ENCODE measurements around the gene BAZ1B. TPM values are rescaled to one million over a fixed set of nuclear protein-coding genes. Genes with fewer than 3 reads are reported as not detected.

Gene BAZ1B
- total RNA-seq, 1 donor from 2014 or later: 85.8 TPM

GRCh38 chr7:73509463-73509862 is 12.6 kb downstream of the BAZ1B start:
- Mint-ChIP-seq H3K4me1 (no peaks in the 10 kb centered on the region), H3K4me3 (no peak overlapping the region), H3K36me3 (peaks cover 36% of the 10 kb centered on the region), H3K9me3 (no peaks in the 10 kb centered on the region), H3K27ac (no peak overlapping the region), H3K27me3 (ENCODE audit: insufficient read depth, low read depth) (peaks cover 2% of the 10 kb centered on the region)
- TF ChIP-seq EZH2phosphoT487 (IDR thresholded peaks at IDR 0.05) (no peak), EZH2 (IDR thresholded peaks at IDR 0.05) (no peak)
- TF ChIP-seq, protein P1, sequence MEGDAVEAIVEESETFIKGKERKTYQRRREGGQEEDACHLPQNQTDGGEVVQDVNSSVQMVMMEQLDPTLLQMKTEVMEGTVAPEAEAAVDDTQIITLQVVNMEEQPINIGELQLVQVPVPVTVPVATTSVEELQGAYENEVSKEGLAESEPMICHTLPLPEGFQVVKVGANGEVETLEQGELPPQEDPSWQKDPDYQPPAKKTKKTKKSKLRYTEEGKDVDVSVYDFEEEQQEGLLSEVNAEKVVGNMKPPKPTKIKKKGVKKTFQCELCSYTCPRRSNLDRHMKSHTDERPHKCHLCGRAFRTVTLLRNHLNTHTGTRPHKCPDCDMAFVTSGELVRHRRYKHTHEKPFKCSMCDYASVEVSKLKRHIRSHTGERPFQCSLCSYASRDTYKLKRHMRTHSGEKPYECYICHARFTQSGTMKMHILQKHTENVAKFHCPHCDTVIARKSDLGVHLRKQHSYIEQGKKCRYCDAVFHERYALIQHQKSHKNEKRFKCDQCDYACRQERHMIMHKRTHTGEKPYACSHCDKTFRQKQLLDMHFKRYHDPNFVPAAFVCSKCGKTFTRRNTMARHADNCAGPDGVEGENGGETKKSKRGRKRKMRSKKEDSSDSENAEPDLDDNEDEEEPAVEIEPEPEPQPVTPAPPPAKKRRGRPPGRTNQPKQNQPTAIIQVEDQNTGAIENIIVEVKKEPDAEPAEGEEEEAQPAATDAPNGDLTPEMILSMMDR (IDR thresholded peaks at IDR 0.05): no peak
- H3K4me1 ChIP-seq: no peaks in the 10 kb centered on the region
- H3K27me3 ChIP-seq: no peaks in the 10 kb centered on the region
- H4K20me1 ChIP-seq (ENCODE audit: low read depth): peaks cover 80% of the 10 kb centered on the region
- H3K9me3 ChIP-seq (ENCODE audit: low read depth): no peaks in the 10 kb centered on the region
- no peak overlapping the region for H3K27ac ChIP-seq
- H3K36me3 ChIP-seq: peaks cover 30% of the 10 kb centered on the region
- H3K4me3 ChIP-seq: no peak overlapping the region
- H3F3A ChIP-seq (ENCODE audit: low read depth): peaks cover 5% of the 10 kb centered on the region
- H2AFZ ChIP-seq (replicated peaks): no peak overlapping the region
- no peak overlapping the region for H3K4me2 ChIP-seq
- peaks cover 98% of the 10 kb centered on the region for H3K79me2 ChIP-seq (ENCODE audit: low read depth)
- DNase-seq (ENCODE audit: low spot score): no peak
- no peak overlapping the region for H3K9ac ChIP-seq

DNA sequence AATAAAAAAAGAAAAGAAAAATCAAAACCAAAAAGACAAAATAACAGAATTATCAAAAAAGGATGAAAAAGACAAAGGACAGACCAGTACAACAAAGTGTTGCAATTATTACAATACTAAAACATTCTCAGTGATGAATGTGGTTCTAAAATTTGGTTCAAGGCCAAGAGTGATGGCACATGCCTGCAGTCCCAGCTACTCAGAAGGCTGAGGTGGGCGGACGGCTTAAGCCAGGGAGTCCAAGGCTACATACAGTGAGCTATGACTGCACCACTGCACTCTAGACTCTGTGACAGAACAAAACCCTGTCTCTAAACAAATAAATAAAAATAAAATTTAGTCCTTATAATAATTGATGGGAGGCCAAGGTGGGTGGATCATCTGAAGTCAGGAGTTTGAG is 14.5 kb downstream of the BAZ1B start:
- DNase-seq (ENCODE audit: low spot score): no peak
- H3K4me1 Mint-ChIP-seq: no peaks in the 10 kb centered on the region
- H3K27me3 ChIP-seq: no peaks in the 10 kb centered on the region
- TF ChIP-seq, protein P1 (IDR thresholded peaks at IDR 0.05): no peak
- TF ChIP-seq EZH2 (IDR thresholded peaks at IDR 0.05) (no peak), EZH2phosphoT487 (IDR thresholded peaks at IDR 0.05) (no peak)
- no peaks in the 10 kb centered on the region for H3K27me3 Mint-ChIP-seq (ENCODE audit: insufficient read depth, low read depth)
- no peaks in the 10 kb centered on the region for H3K9me3 Mint-ChIP-seq
- H3K36me3 ChIP-seq: peaks cover 24% of the 10 kb centered on the region
- H3K4me2 ChIP-seq: no peak overlapping the region
- H3K79me2 ChIP-seq (ENCODE audit: low read depth): peaks cover 98% of the 10 kb centered on the region
- peaks cover 42% of the 10 kb centered on the region for H3K36me3 Mint-ChIP-seq
- H3K9ac ChIP-seq: no peak overlapping the region
- H3K4me3 ChIP-seq: no peak overlapping the region
- no peak overlapping the region for H3K4me3 Mint-ChIP-seq
- H3K27ac Mint-ChIP-seq: no peak overlapping the region
- H2AFZ ChIP-seq (replicated peaks): no peak overlapping the region
- H3K27ac ChIP-seq: no peak overlapping the region
- no peaks in the 10 kb centered on the region for H3K4me1 ChIP-seq
- H3K9me3 ChIP-seq (ENCODE audit: low read depth): no peaks in the 10 kb centered on the region
- H4K20me1 ChIP-seq (ENCODE audit: low read depth): peaks cover 80% of the 10 kb centered on the region
- H3F3A ChIP-seq (ENCODE audit: low read depth): peaks cover 5% of the 10 kb centered on the region

- Mint-ChIP-seq H3K36me3 (peaks cover 44% of the 10 kb centered on the region), H3K4me1 (no peaks in the 10 kb centered on the region), H3K4me3 (no peak overlapping the region), H3K27me3 (ENCODE audit: insufficient read depth, low read depth) (no peaks in the 10 kb centered on the region), H3K27ac (no peak overlapping the region), H3K9me3 (no peaks in the 10 kb centered on the region)
- Histone ChIP-seq H3F3A (ENCODE audit: low read depth) (peaks cover 5% of the 10 kb centered on the region), H3K4me1 (no peaks in the 10 kb centered on the region), H2AFZ (replicated peaks) (no peak overlapping the region), H3K9me3 (ENCODE audit: low read depth) (no peaks in the 10 kb centered on the region), H4K20me1 (ENCODE audit: low read depth) (peaks cover 80% of the 10 kb centered on the region), H3K27me3 (no peaks in the 10 kb centered on the region), H3K79me2 (ENCODE audit: low read depth) (peaks cover 95% of the 10 kb centered on the region), H3K4me2 (no peak overlapping the region), H3K9ac (no peak overlapping the region), H3K4me3 (no peak overlapping the region), H3K27ac (no peak overlapping the region), H3K36me3 (peaks cover 20% of the 10 kb centered on the region)
- DNase-seq (ENCODE audit: low spot score): no peak
- no peak for TF ChIP-seq EZH2 (IDR thresholded peaks at IDR 0.05)
- TF ChIP-seq, protein P1 (IDR thresholded peaks at IDR 0.05): no peak
- no peak for TF ChIP-seq EZH2phosphoT487 (IDR thresholded peaks at IDR 0.05)
These were observed 17.2 kb downstream of the BAZ1B start for GRCh38 chr7:73504920-73505319.

Data from neural progenitor cell (in vitro differentiated cells).